Endothelial cell of umbilical vein (primary cell): ENCODE data around the gene CHIC2. TPM values are rescaled to one million over a fixed set of nuclear protein-coding genes. Genes with fewer than 3 reads are reported as not detected.

Experiments
- BruUV-seq: library from RNA; stranded (reverse); fragments of 400-500 nt; replicated peaks from 2 replicates; lab custom pipeline; 2021; lab: Mats Ljungman, UMichigan
- CTCF ChIA-PET: fragments of 300-600, 350-600 bp; sonication (Branson Sonifier 250); formaldehyde crosslinking; loops from one replicate; lab custom pipeline; 2021; ENCODE audit warnings: antibody characterized with exemption, inconsistent platforms; lab: Charles Lee
- POLR2A ChIA-PET: fragments of 300-600, 350-600 bp; sonication (Branson Sonifier 250); formaldehyde crosslinking; loops from one replicate; lab custom pipeline; 2021; ENCODE audit warnings: antibody characterized with exemption, inconsistent platforms; lab: Charles Lee
- DNase-seq: peaks from one replicate; pipeline ENCODE4 v3.0.0-alpha.2; 2011; ENCODE audit warnings: low read depth, low spot score
- FAIRE-seq: peaks from 2 replicates; lab custom pipeline; 2011; peaks lifted over from hg19 to GRCh38; lab: Jason Lieb, UNC
- H2AFZ ChIP-seq: 2 replicates; pipeline ENCODE4 v1.6.0; 2012; ENCODE audit warnings: low read depth, low read length, control low read depth, inconsistent platforms
- H3K27ac ChIP-seq: 2 replicates; pipeline ENCODE4 v1.5.1; 2011; ENCODE audit warnings: low read depth, mild to moderate bottlenecking, control low read depth, low read length, moderate library complexity; ENCODE audit not compliant: insufficient read depth
- H3K27me3 ChIP-seq, 2 experiments: 2 replicates each; pipeline versions ENCODE4 v1.6.0 to v1.6.1; 2011; ENCODE audit warnings: low read length in 2 of 2, mixed read lengths in 1 of 2; ENCODE audit not compliant: control insufficient read depth in 2 of 2, insufficient read depth in 2 of 2
- H3K36me3 ChIP-seq, 2 experiments: 2 replicates in 1 of 2; 3 replicates in 1 of 2; pipeline ENCODE4 v1.5.1; 2011; ENCODE audit warnings: low read length in 2 of 2, mild to moderate bottlenecking in 1 of 2, moderate library complexity in 1 of 2; ENCODE audit not compliant: control insufficient read depth in 2 of 2, insufficient read depth in 2 of 2; ENCODE audit errors: extremely low read depth in 1 of 2
- H3K4me1 ChIP-seq: 3 replicates; pipeline ENCODE4 v1.5.1; 2011; ENCODE audit warnings: mild to moderate bottlenecking, low read length; ENCODE audit not compliant: control insufficient read depth, insufficient read depth; ENCODE audit errors: extremely low read depth
- H3K4me2 ChIP-seq: 2 replicates; pipeline ENCODE4 v1.6.1; 2011; ENCODE audit warnings: low read length, control low read depth, mixed read lengths; ENCODE audit not compliant: insufficient read depth
- H3K4me3 ChIP-seq, 3 experiments: fragments of 200-600 bp in 1 of 3; sonication (generic), shearing (Covaris generic) in 1 of 3; replicated peaks in 1 of 3; 2 replicates each; pipeline ENCODE4 v1.5.1; 2011 to 2016; ENCODE audit warnings: control low read depth in 3 of 3, low read length in 3 of 3, mild to moderate bottlenecking in 2 of 3, inconsistent platforms in 1 of 3, low read depth in 1 of 3, moderate library complexity in 1 of 3; ENCODE audit not compliant: insufficient read depth in 1 of 3
- H3K79me2 ChIP-seq: 2 replicates; pipeline ENCODE4 v1.6.0; 2012; ENCODE audit warnings: low read length, inconsistent platforms; ENCODE audit not compliant: control insufficient read depth, insufficient read depth
- H3K9ac ChIP-seq: replicated peaks from 2 replicates; pipeline ENCODE3; 2011; ENCODE audit warnings: low read length, control low read depth; ENCODE audit not compliant: insufficient read depth; ENCODE audit errors: extremely low read depth
- H3K9me1 ChIP-seq: replicated peaks from 3 replicates; pipeline ENCODE4 v1.6.0; 2011; ENCODE audit warnings: mild to moderate bottlenecking, low read length; ENCODE audit not compliant: control insufficient read depth, insufficient read depth; ENCODE audit errors: extremely low read depth
- H3K9me3 ChIP-seq: replicated peaks from 2 replicates; pipeline ENCODE4 v1.5.1; 2012; ENCODE audit warnings: low read length, inconsistent platforms; ENCODE audit not compliant: control insufficient read depth, insufficient read depth
- H4K20me1 ChIP-seq: replicated peaks from 2 replicates; pipeline ENCODE3; 2011; ENCODE audit warnings: mild to moderate bottlenecking, low read length; ENCODE audit not compliant: control insufficient read depth, insufficient read depth; ENCODE audit errors: extremely low read depth
- EZH2 ChIP-seq: IDR thresholded peaks from 2 replicates; pipeline ENCODE4 v1.6.1; 2012; ENCODE audit warnings: borderline replicate concordance, low read depth, mild to moderate bottlenecking, moderate library complexity, low read length, inconsistent platforms; ENCODE audit not compliant: severe bottlenecking
- FOS ChIP-seq: IDR thresholded peaks from 2 replicates; pipeline ENCODE4 v1.6.1; 2011; ENCODE audit warnings: mild to moderate bottlenecking, low read length, moderate library complexity, borderline replicate concordance; ENCODE audit not compliant: insufficient read depth
- GATA2 ChIP-seq: IDR thresholded peaks from 2 replicates; pipeline ENCODE4 v1.7.0; 2011; ENCODE audit warnings: low read depth, mild to moderate bottlenecking, moderate library complexity, mixed read lengths, low read length; ENCODE audit not compliant: insufficient read length, insufficient read depth
- JUN ChIP-seq: IDR thresholded peaks from 2 replicates; pipeline ENCODE4 v1.6.1; 2011; ENCODE audit warnings: borderline replicate concordance, low read depth; ENCODE audit not compliant: insufficient read length, insufficient read depth
- MYC ChIP-seq: IDR thresholded peaks from one replicate; pipeline ENCODE4 v1.6.1; 2011; ENCODE audit warnings: mild to moderate bottlenecking, low read depth, low read length
- POLR2A ChIP-seq: IDR thresholded peaks from 2 replicates; pipeline ENCODE4 v1.6.1; 2012; ENCODE audit warnings: low read depth, mild to moderate bottlenecking, control low read depth, low read length
- POLR2AphosphoS5 ChIP-seq: IDR thresholded peaks from 2 replicates; pipeline ENCODE4 v1.6.1; 2012; ENCODE audit warnings: low read depth, mild to moderate bottlenecking, control low read depth, low read length, moderate library complexity; ENCODE audit not compliant: insufficient read depth
- dilution Hi-C: fragments of 300-500 bp; cut with MboI; formaldehyde crosslinking; loops from one replicate; pipeline ENCODE4 v1.15.0; 2019; ENCODE audit warnings: low sequenced_read_pairs; ENCODE audit not compliant: extremely low pct_ligation_motif_present
- intact Hi-C: fragments of 100-400 bp; cut with micrococcal nuclease; formaldehyde crosslinking; loops from one replicate; pipeline ENCODE4 v1.10.0; 2022
- polyA plus RNA-seq, 4 experiments: library from polyadenylated mRNA; depleted of rRNA in 3 of 4; stranded (reverse) in 3 of 4; unstranded in 1 of 4; fragments of >200 nt; gene quantifications; 2 replicates each; pipeline versions ENCODE4 v1.2.1 to v1.2.3, GENCODE V29; 2011 to 2012; ENCODE audit warnings: missing spikeins in 1 of 4
- total RNA-seq: library from RNA; stranded (reverse); gene quantifications from 2 replicates; pipeline ENCODE4 v1.2.3, GENCODE V29; 2021
- TF ChIP-seq, protein P1 (sequence below): IDR thresholded peaks from 2 replicates; pipeline ENCODE4 v1.6.1; 2011; ENCODE audit not compliant: insufficient read depth, insufficient read length

The CHIC2 gene
- total and polyA plus RNA-seq, 2 donors (not counting 3 experiments of a cell fraction or from before 2014, with no cell fraction given) = 27.4 to 43.3 TPM

DNA sequence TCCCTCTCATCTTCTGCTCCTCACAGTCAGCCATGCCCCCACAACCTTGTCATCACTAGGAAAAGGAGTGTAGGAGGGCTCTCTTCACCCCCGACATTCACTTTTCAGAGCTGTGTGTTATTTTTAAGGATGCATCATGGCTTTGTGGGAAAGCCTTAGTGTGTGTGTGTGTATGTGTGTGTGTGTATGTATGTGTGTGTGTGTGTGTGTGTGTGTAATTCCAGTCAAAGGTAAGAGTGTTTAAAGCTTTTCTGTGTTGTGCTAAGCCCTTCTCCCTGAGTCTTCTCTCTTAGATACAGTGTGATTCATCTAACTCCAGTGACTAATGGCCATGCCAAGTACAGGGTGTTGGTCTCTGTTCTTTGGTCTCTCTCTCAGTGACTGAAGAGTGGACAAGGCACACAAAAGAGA is 76.6 kb downstream of the CHIC2 start:
- Histone ChIP-seq H3K4me3 (no peak overlapping the region), H3K4me1 (peaks cover 2% of the 10 kb centered on the region), H3K27ac (no peak overlapping the region), H2AFZ (no peak overlapping the region), H3K9me1 (no peaks in the 10 kb centered on the region), H4K20me1 (no peaks in the 10 kb centered on the region), H3K27me3 (no peaks in the 10 kb centered on the region), H3K4me2 (no peak overlapping the region), H3K9ac (no peak overlapping the region), H3K36me3 (no peaks in the 10 kb centered on the region), H3K9me3 (no peaks in the 10 kb centered on the region), H3K79me2 (no peaks in the 10 kb centered on the region)
- FAIRE-seq (no peak), DNase-seq (no peak)
- BruUV-seq = no TSS peak
- dilution Hi-C loops (no loop called here), intact Hi-C loops (no loop called here)
- POLR2A ChIA-PET = no interaction called here
- CTCF ChIA-PET = interaction anchor here (1.0 to 1.5 kb wide), 2 partner anchors 58 to 246 kb away, joined by 3 to 8 read pairs; no protein-coding TSS in a partner anchor
- TF ChIP-seq MYC = no peak
- TF ChIP-seq FOS = peak; percentile 54
- TF ChIP-seq POLR2A = no peak
- TF ChIP-seq, protein P1, sequence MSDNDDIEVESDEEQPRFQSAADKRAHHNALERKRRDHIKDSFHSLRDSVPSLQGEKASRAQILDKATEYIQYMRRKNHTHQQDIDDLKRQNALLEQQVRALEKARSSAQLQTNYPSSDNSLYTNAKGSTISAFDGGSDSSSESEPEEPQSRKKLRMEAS = no peak
- TF ChIP-seq EZH2 = no peak
- TF ChIP-seq POLR2AphosphoS5 = no peak

DNA sequence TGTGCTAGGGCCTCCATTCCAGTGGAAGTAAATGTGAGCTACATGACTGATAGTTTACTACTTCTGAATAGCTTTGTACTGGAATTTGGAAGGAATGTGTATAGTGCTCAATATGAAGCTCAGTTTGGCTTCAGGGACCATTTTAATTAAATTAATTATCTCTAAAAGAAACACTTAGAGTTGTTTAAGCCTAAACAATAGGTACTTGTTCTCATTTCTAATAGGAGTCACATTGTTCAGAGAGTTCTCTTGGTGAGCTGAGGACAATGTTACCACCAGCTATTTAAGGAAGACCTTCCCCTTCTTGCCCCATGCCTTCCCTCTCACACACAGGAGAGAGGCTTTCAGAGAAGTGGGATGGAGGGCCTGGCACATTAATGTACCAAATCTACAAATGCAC is 78.3 kb downstream of the CHIC2 start:
- H3K79me2 ChIP-seq = no peaks in the 10 kb centered on the region
- H3K36me3 ChIP-seq = no peaks in the 10 kb centered on the region
- H4K20me1 ChIP-seq = no peaks in the 10 kb centered on the region
- no peaks in the 10 kb centered on the region for H3K9me1 ChIP-seq
- dilution Hi-C loops = no loop called here
- ChIA-PET CTCF (interaction anchor here (0.6 to 1.1 kb wide), 3 partner anchors 11 to 64 kb away, joined by 3 read pairs; no protein-coding TSS in a partner anchor), POLR2A (no interaction called here)
- H3K4me2 ChIP-seq = no peak overlapping the region
- no peak overlapping the region for H3K9ac ChIP-seq
- no peak for FAIRE-seq
- no peak overlapping the region for H3K4me3 ChIP-seq
- H3K27me3 ChIP-seq = no peaks in the 10 kb centered on the region
- H3K9me3 ChIP-seq = no peaks in the 10 kb centered on the region
- no peak overlapping the region for H2AFZ ChIP-seq
- no peak overlapping the region for H3K27ac ChIP-seq
- TF ChIP-seq GATA2 (no peak), FOS (no peak), MYC (no peak), JUN (no peak)
- no TSS peak for BruUV-seq
- peaks cover 2% of the 10 kb centered on the region for H3K4me1 ChIP-seq
- no peak for DNase-seq
- intact Hi-C loops = no loop called here
